Parathyroid adenoma (tissue), 2 donors: ENCODE data around the gene ZNF23.

ENCODE experiments used
- H2AFZ ChIP-seq: fragments of 300-600 bp; sonication (generic); one replicate; pipeline ENCODE4 v1.7.0; 2017; ENCODE audit warnings: antibody characterized with exemption, mild to moderate bottlenecking
- H3K27ac ChIP-seq: fragments of 300-600 bp; sonication (generic); one replicate; pipeline ENCODE4 v1.7.0; 2017
- H3K27me3 ChIP-seq: fragments of 300-600 bp; sonication (generic); one replicate; pipeline ENCODE4 v1.7.0; 2017; ENCODE audit warnings: low read length; ENCODE audit not compliant: control insufficient read depth, insufficient read depth
- H3K36me3 ChIP-seq: fragments of 300-600 bp; sonication (generic); one replicate; pipeline ENCODE4 v1.7.0; 2017; ENCODE audit warnings: low read length; ENCODE audit not compliant: control insufficient read depth, insufficient read depth
- H3K4me1 ChIP-seq: fragments of 300-600 bp; sonication (generic); one replicate; pipeline ENCODE4 v1.7.0; 2017; ENCODE audit warnings: control low read depth
- H3K4me2 ChIP-seq: fragments of 300-600 bp; sonication (generic); one replicate; pipeline ENCODE4 v1.7.0; 2017; ENCODE audit warnings: low read length
- H3K4me3 ChIP-seq: fragments of 300-600 bp; sonication (generic); one replicate; pipeline ENCODE4 v1.7.0; 2017; ENCODE audit warnings: low read depth, low read length
- H3K79me2 ChIP-seq: fragments of 300-600 bp; sonication (generic); one replicate; pipeline ENCODE4 v1.7.0; 2017; ENCODE audit warnings: control low read depth
- H3K9ac ChIP-seq: fragments of 300-600 bp; sonication (generic); one replicate; pipeline ENCODE4 v1.7.0; 2017; ENCODE audit warnings: mild to moderate bottlenecking
- H3K9me3 ChIP-seq: fragments of 300-600 bp; sonication (generic); one replicate; pipeline ENCODE4 v1.7.0; 2017; ENCODE audit warnings: low read length; ENCODE audit not compliant: control insufficient read depth
- TF ChIP-seq, protein P1 (sequence below): fragments of 300-600 bp; sonication (generic); IDR thresholded peaks from one replicate; pipeline ENCODE4 v1.7.0; 2017; ENCODE audit warnings: antibody characterized with exemption, mild to moderate bottlenecking
- donor health status: primary hyperparathyroidism.

ZNF23 gene

GRCh38 chr16:71482569-71482968 lies 20.5 kb upstream of the ZNF23 start:
- H3K4me3 ChIP-seq, result no peak overlapping the region
- TF ChIP-seq, protein P1, sequence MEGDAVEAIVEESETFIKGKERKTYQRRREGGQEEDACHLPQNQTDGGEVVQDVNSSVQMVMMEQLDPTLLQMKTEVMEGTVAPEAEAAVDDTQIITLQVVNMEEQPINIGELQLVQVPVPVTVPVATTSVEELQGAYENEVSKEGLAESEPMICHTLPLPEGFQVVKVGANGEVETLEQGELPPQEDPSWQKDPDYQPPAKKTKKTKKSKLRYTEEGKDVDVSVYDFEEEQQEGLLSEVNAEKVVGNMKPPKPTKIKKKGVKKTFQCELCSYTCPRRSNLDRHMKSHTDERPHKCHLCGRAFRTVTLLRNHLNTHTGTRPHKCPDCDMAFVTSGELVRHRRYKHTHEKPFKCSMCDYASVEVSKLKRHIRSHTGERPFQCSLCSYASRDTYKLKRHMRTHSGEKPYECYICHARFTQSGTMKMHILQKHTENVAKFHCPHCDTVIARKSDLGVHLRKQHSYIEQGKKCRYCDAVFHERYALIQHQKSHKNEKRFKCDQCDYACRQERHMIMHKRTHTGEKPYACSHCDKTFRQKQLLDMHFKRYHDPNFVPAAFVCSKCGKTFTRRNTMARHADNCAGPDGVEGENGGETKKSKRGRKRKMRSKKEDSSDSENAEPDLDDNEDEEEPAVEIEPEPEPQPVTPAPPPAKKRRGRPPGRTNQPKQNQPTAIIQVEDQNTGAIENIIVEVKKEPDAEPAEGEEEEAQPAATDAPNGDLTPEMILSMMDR, result no peak
- no peak overlapping the region for H3K27ac ChIP-seq
- no peak overlapping the region for H3K9ac ChIP-seq
- H3K27me3 ChIP-seq, result no peaks in the 10 kb centered on the region
- no peak overlapping the region for H3K4me2 ChIP-seq
- no peak overlapping the region for H2AFZ ChIP-seq
- H3K4me1 ChIP-seq, result no peaks in the 10 kb centered on the region
- no peaks in the 10 kb centered on the region for H3K79me2 ChIP-seq
- H3K9me3 ChIP-seq, result no peaks in the 10 kb centered on the region
- no peaks in the 10 kb centered on the region for H3K36me3 ChIP-seq

GRCh38 chr16:71480956-71481355 lies 18.9 kb upstream of the ZNF23 start:
- Histone ChIP-seq H3K9ac (no peak overlapping the region), H3K9me3 (no peaks in the 10 kb centered on the region), H3K79me2 (no peaks in the 10 kb centered on the region), H3K27me3 (no peaks in the 10 kb centered on the region), H3K4me1 (no peaks in the 10 kb centered on the region), H3K27ac (no peak overlapping the region), H3K4me2 (no peak overlapping the region), H3K36me3 (no peaks in the 10 kb centered on the region), H2AFZ (no peak overlapping the region), H3K4me3 (no peak overlapping the region)
- TF ChIP-seq, protein P1, result no peak

GRCh38 chr16:71479420-71479819 lies 17.4 kb upstream of the ZNF23 start:
- Histone ChIP-seq H3K9ac (no peak overlapping the region), H3K27me3 (no peaks in the 10 kb centered on the region), H3K79me2 (no peaks in the 10 kb centered on the region), H3K4me2 (no peak overlapping the region), H3K9me3 (no peaks in the 10 kb centered on the region), H3K4me1 (no peaks in the 10 kb centered on the region), H3K4me3 (no peak overlapping the region), H3K27ac (no peak overlapping the region), H2AFZ (no peak overlapping the region), H3K36me3 (no peaks in the 10 kb centered on the region)
- TF ChIP-seq, protein P1, result peak; percentile 65

GRCh38 chr16:71476457-71477124 lies 14.5 kb upstream of the ZNF23 start:
- Histone ChIP-seq H3K4me1 (no peaks in the 10 kb centered on the region), H3K4me3 (no peak overlapping the region), H3K9ac (no peak overlapping the region), H3K79me2 (no peaks in the 10 kb centered on the region), H3K36me3 (no peaks in the 10 kb centered on the region), H3K9me3 (no peaks in the 10 kb centered on the region), H3K4me2 (no peak overlapping the region), H2AFZ (no peak overlapping the region), H3K27me3 (no peaks in the 10 kb centered on the region), H3K27ac (no peak overlapping the region)
- TF ChIP-seq, protein P1, result no peak

DNA sequence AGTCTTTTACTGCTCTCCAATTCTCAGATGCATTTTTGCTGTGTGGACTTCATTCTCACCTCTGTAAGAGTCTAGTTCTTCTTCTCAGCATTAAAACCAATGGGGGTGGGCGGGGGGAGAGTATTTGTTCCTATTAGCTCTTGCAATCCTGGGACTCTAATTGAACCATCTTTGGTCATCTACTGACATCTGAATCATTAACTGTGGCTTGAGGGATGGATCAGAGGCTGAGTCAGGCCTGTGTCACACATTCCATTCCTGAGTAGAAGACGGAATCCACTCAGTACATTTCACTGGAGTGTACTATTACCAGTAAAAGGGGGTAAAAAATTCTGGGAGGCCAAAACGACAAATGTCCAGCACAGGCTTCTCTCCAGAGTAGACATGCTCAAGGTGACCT lies 12.8 kb upstream of the ZNF23 start:
- no peak overlapping the region for H2AFZ ChIP-seq
- no peaks in the 10 kb centered on the region for H3K27me3 ChIP-seq
- no peak overlapping the region for H3K9ac ChIP-seq
- no peaks in the 10 kb centered on the region for H3K4me1 ChIP-seq
- no peak overlapping the region for H3K4me3 ChIP-seq
- H3K36me3 ChIP-seq, result no peaks in the 10 kb centered on the region
- TF ChIP-seq, protein P1, result no peak
- no peaks in the 10 kb centered on the region for H3K9me3 ChIP-seq
- no peak overlapping the region for H3K27ac ChIP-seq
- H3K4me2 ChIP-seq, result no peak overlapping the region
- H3K79me2 ChIP-seq, result no peaks in the 10 kb centered on the region
